ENCODE data around the gene MAN1A1. TPM values are rescaled to one million over a fixed set of nuclear protein-coding genes. Genes with fewer than 3 reads are reported as not detected.

The MAN1A1 gene
- polyA plus RNA-seq, 3 donors: 11.0 to 20.4 (median 16.1) TPM

DNA sequence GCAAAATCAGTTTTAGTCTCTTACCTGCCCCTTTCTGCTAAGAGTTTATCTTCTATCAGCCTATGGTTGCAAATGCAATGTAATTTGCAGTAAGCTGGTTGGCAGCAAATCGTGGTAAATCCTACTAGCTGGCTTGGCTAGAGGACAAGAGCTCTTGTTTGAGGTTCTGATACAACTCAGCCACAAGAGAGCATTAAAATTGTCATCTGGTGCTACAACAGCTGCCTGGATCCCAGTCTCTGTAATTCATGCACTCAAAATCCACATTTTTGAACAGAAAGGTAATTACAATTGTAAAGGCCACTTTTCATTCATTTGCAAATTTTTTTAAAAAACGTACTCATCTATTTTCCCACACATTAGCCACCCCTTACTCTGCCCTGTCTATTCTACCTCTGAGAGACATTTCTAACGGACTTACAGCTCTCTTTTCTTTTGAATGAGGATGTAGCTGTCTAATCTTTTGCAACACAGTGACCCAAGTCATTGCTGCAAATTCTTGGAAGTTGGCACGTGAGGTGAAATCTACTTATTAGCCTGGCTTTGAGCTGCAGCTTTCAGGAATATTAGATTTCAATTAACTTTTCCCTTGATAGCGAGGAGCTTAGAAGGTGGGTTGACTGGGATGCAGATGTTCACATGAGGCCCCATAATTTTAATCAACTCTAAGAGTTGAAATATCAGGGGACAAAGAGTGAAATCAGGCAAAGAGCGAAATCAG, 217.1 kb downstream of the MAN1A1 start:
- no peak overlapping the region for H3K4me2 ChIP-seq (replicated peaks; ENCODE audit: extremely low read depth, low read length, poor library complexity, severe bottlenecking)
- no peak overlapping the region for H2AFZ ChIP-seq (ENCODE audit: insufficient read depth, low read depth, low read length, poor library complexity, severe bottlenecking)
- DNase-seq: no peak
- no peak overlapping the region for H3K9ac ChIP-seq (ENCODE audit: insufficient read depth, low read length, poor library complexity, severe bottlenecking)
- H3K79me2 ChIP-seq (ENCODE audit: insufficient read depth, low read length): no peaks in the 10 kb centered on the region
- H3K4me3 Mint-ChIP-seq: no peak overlapping the region
- no peaks in the 10 kb centered on the region for H3K36me3 Mint-ChIP-seq
- TF ChIP-seq CTCF (IDR thresholded peaks at IDR 0.05): no peak
- H3K9me3 ChIP-seq (replicated peaks in 1 of 2; ENCODE audit: control insufficient read depth in 1 of 2, insufficient read depth in 1 of 2, low read length in 2 of 2): no peaks in the 10 kb centered on the region
- no peak overlapping the region for H3K27ac ChIP-seq (ENCODE audit: low read depth in 1 of 2, low read length in 2 of 2)
- peaks cover 20% of the 10 kb centered on the region for H3K4me1 Mint-ChIP-seq
- H4K20me1 ChIP-seq (ENCODE audit: insufficient read depth, low read length): no peaks in the 10 kb centered on the region
- peaks cover 20 to 23% of the 10 kb centered on the region in 2 donors for H3K4me1 ChIP-seq (ENCODE audit: control insufficient read depth in 1 of 2, insufficient read depth in 2 of 2, low read length in 2 of 2)
- intact Hi-C loops (cut with micrococcal nuclease): no loop called here
- no peak overlapping the region for H3K4me3 ChIP-seq (replicated peaks in 1 of 3; ENCODE audit: low read depth in 2 of 3, low read length in 3 of 3)
- peaks cover 0 to 2% (median 0%) of the 10 kb centered on the region in 3 donors for H3K27me3 Mint-ChIP-seq (ENCODE audit: low read depth in 3 of 3)
- no peaks in the 10 kb centered on the region for H3K36me3 ChIP-seq (replicated peaks in 1 of 2; ENCODE audit: control insufficient read depth in 1 of 2, insufficient read depth in 2 of 2, low read length in 2 of 2)
- 93% methylated on average over 2 of the region's 6 CpGs for WGBS (ENCODE audit: insufficient coverage)
- no peaks in the 10 kb centered on the region for H3K9me3 Mint-ChIP-seq
- no peaks in the 10 kb centered on the region for H3K27me3 ChIP-seq (ENCODE audit: control insufficient read depth in 2 of 2, insufficient read depth in 2 of 2, low read length in 2 of 2)
- no peak overlapping the region for H3K27ac Mint-ChIP-seq

- Histone ChIP-seq H4K20me1 (ENCODE audit: insufficient read depth, low read length) (no peaks in the 10 kb centered on the region), H3K4me2 (replicated peaks; ENCODE audit: extremely low read depth, low read length, poor library complexity, severe bottlenecking) (no peak overlapping the region), H3K27ac (ENCODE audit: low read depth in 1 of 2, low read length in 2 of 2) (no peak overlapping the region), H3K4me3 (replicated peaks in 1 of 3; ENCODE audit: low read depth in 2 of 3, low read length in 3 of 3) (no peak overlapping the region), H3K36me3 (replicated peaks in 1 of 2; ENCODE audit: control insufficient read depth in 1 of 2, insufficient read depth in 2 of 2, low read length in 2 of 2) (no peaks in the 10 kb centered on the region), H2AFZ (ENCODE audit: insufficient read depth, low read depth, low read length, poor library complexity, severe bottlenecking) (no peak overlapping the region), H3K9ac (ENCODE audit: insufficient read depth, low read length, poor library complexity, severe bottlenecking) (no peak overlapping the region), H3K9me3 (replicated peaks in 1 of 2; ENCODE audit: control insufficient read depth in 1 of 2, insufficient read depth in 1 of 2, low read length in 2 of 2) (no peaks in the 10 kb centered on the region), H3K79me2 (ENCODE audit: insufficient read depth, low read length) (no peaks in the 10 kb centered on the region), H3K27me3 (ENCODE audit: control insufficient read depth in 2 of 2, insufficient read depth in 2 of 2, low read length in 2 of 2) (no peaks in the 10 kb centered on the region), H3K4me1 (ENCODE audit: control insufficient read depth in 1 of 2, insufficient read depth in 2 of 2, low read length in 2 of 2) (peaks cover 10 to 13% of the 10 kb centered on the region in 2 donors)
- peaks cover 0 to 3% (median 2%) of the 10 kb centered on the region in 3 donors for H3K27me3 Mint-ChIP-seq (ENCODE audit: low read depth in 3 of 3)
- TF ChIP-seq CTCF (IDR thresholded peaks at IDR 0.05): no peak
- no peaks in the 10 kb centered on the region for H3K9me3 Mint-ChIP-seq
- H3K4me1 Mint-ChIP-seq: peaks cover 13% of the 10 kb centered on the region
- WGBS (ENCODE audit: insufficient coverage): no CpG with 5 or more reads among the region's 2 CpGs
- intact Hi-C loops (cut with micrococcal nuclease): loop anchor here in 1 of 2 donors (10.0 kb wide), 1 partner anchor 55 kb away; no protein-coding TSS in a partner anchor
- no peaks in the 10 kb centered on the region for H3K36me3 Mint-ChIP-seq
- no peak overlapping the region for H3K4me3 Mint-ChIP-seq
- H3K27ac Mint-ChIP-seq: no peak overlapping the region
- DNase-seq: no peak
These were observed 219.5 kb downstream of the MAN1A1 start for GRCh38 chr6:119129968-119130484.

Data from CD14-positive monocyte (primary cell).